Ascending aorta (tissue), 2 donors: ENCODE results near the gene GRK1. TPM values are rescaled to one million over a fixed set of nuclear protein-coding genes. Genes with fewer than 3 reads are reported as not detected.

Experiments
- DNase-seq, 2 donors: peaks; one replicate each; pipeline ENCODE4 v3.0.0-alpha.2; 2019; ENCODE audit warnings: low spot score in 2 of 2
- H3K27ac ChIP-seq, 2 donors: fragments of 200-600 bp; sonication (generic); one replicate each; pipeline ENCODE4 v1.5.1; 2016 to 2017; ENCODE audit warnings: mild to moderate bottlenecking in 1 of 2
- H3K27me3 ChIP-seq: fragments of 200-600 bp; sonication (generic); one replicate; pipeline ENCODE4 v1.5.1; 2017
- H3K36me3 ChIP-seq, 2 donors: fragments of 200-600 bp; sonication (generic); one replicate each; pipeline ENCODE4 v1.5.1; 2016
- H3K4me1 ChIP-seq, 2 donors: fragments of 200-600 bp; sonication (generic); one replicate each; pipeline ENCODE4 v1.5.1; 2016 to 2017; ENCODE audit warnings: mild to moderate bottlenecking in 1 of 2
- H3K4me3 ChIP-seq, 2 donors: fragments of 200-600 bp; sonication (generic); one replicate each; pipeline ENCODE4 v1.5.1; 2016 to 2017; ENCODE audit warnings: mild to moderate bottlenecking in 1 of 2
- H3K9me3 ChIP-seq, 2 donors: fragments of 200-600 bp; sonication (generic); one replicate each; pipeline ENCODE4 v1.5.1; 2016
- CTCF ChIP-seq, 3 experiments: fragments of 200-600 bp in 2 of 3; fragments of 450-650 bp in 1 of 3; sonication (generic) in 2 of 3; IDR thresholded peaks; one replicate each; pipeline ENCODE4 v1.5.1; 2016 to 2019; ENCODE audit warnings: antibody characterized with exemption in 3 of 3, mild to moderate bottlenecking in 1 of 3, moderate library complexity in 1 of 3
- intact Hi-C: fragments of 100-400 bp; cut with DNase I; formaldehyde crosslinking; loops from one replicate; pipeline ENCODE4 v1.15.1; 2023
- total RNA-seq: library from RNA; depleted of rRNA; stranded (reverse); fragments of >200 nt; gene quantifications from one replicate; pipeline ENCODE4 v1.1.0, GENCODE V29; 2016

GRK1 gene
- total RNA-seq, 1 donor from 2014 or later, result not detected

- Histone ChIP-seq H3K9me3 (no peaks in the 10 kb centered on the region), H3K4me3 (no peak overlapping the region), H3K4me1 (no peaks in the 10 kb centered on the region), H3K27me3 (peaks cover 7% of the 10 kb centered on the region), H3K27ac (no peak overlapping the region), H3K36me3 (no peaks in the 10 kb centered on the region)
- DNase-seq, result no peak
- intact Hi-C loops, result no loop called here
- TF ChIP-seq CTCF (IDR thresholded peaks at IDR 0.05), result no peak
These were observed 66.2 kb downstream of the GRK1 start for GRCh38 chr13:113732961-113733950.

GRCh38 chr13:113734099-113734825 is 67.2 kb downstream of the GRK1 start:
- H3K9me3 ChIP-seq, result no peaks in the 10 kb centered on the region
- no peaks in the 10 kb centered on the region for H3K4me1 ChIP-seq
- H3K27me3 ChIP-seq, result peaks cover 6% of the 10 kb centered on the region
- no peaks in the 10 kb centered on the region for H3K36me3 ChIP-seq
- no peak overlapping the region for H3K27ac ChIP-seq
- DNase-seq, result no peak
- no peak overlapping the region for H3K4me3 ChIP-seq
- intact Hi-C loops, result no loop called here
- TF ChIP-seq CTCF (IDR thresholded peaks at IDR 0.05), result no peak

- no peak overlapping the region for H3K27ac ChIP-seq
- no peak for DNase-seq
- H3K27me3 ChIP-seq, result peaks cover under 1% of the 10 kb centered on the region
- H3K36me3 ChIP-seq, result no peaks in the 10 kb centered on the region
- H3K9me3 ChIP-seq, result no peaks in the 10 kb centered on the region
- intact Hi-C loops, result no loop called here
- H3K4me1 ChIP-seq, result no peaks in the 10 kb centered on the region
- no peak overlapping the region for H3K4me3 ChIP-seq
- no peak for TF ChIP-seq CTCF (IDR thresholded peaks at IDR 0.05)
These were observed 67.8 kb downstream of the GRK1 start for GRCh38 chr13:113734826-113735125.

- Histone ChIP-seq H3K9me3 (no peaks in the 10 kb centered on the region), H3K27me3 (no peaks in the 10 kb centered on the region), H3K36me3 (no peaks in the 10 kb centered on the region), H3K4me3 (no peak overlapping the region), H3K4me1 (no peaks in the 10 kb centered on the region), H3K27ac (no peak overlapping the region)
- TF ChIP-seq CTCF (IDR thresholded peaks at IDR 0.05), result no peak
- DNase-seq, result no peak
- intact Hi-C loops, result no loop called here
These were observed 68.2 kb downstream of the GRK1 start for GRCh38 chr13:113735194-113735593.

- intact Hi-C loops, result no loop called here
- DNase-seq, result no peak
- no peaks in the 10 kb centered on the region for H3K27me3 ChIP-seq
- H3K36me3 ChIP-seq, result no peaks in the 10 kb centered on the region
- no peak for TF ChIP-seq CTCF (IDR thresholded peaks at IDR 0.05)
- no peak overlapping the region for H3K27ac ChIP-seq
- H3K4me3 ChIP-seq, result no peak overlapping the region
- no peaks in the 10 kb centered on the region for H3K4me1 ChIP-seq
- H3K9me3 ChIP-seq, result no peaks in the 10 kb centered on the region
These were observed 68.7 kb downstream of the GRK1 start for GRCh38 chr13:113735750-113736149.
